HG03354 (cell line): ENCODE data around the gene CRADD.
"Not testable (repeated sequence)": the region's sequence is repeated elsewhere in the genome, so short reads cannot be mapped to it uniquely, and the experiment has no call there.

ENCODE experiments used
- ATAC-seq: cut with Tn5 transposase; IDR thresholded peaks from one replicate; pipeline ENCODE4 v1.9.1; 2021; ENCODE audit warnings: mild to moderate bottlenecking; ENCODE audit not compliant: unreplicated experiment, poor library complexity, severe bottlenecking

CRADD gene

GRCh38 chr12:93704122-93704521 lies 26.9 kb downstream of the CRADD start:
- ATAC-seq: no peak

DNA sequence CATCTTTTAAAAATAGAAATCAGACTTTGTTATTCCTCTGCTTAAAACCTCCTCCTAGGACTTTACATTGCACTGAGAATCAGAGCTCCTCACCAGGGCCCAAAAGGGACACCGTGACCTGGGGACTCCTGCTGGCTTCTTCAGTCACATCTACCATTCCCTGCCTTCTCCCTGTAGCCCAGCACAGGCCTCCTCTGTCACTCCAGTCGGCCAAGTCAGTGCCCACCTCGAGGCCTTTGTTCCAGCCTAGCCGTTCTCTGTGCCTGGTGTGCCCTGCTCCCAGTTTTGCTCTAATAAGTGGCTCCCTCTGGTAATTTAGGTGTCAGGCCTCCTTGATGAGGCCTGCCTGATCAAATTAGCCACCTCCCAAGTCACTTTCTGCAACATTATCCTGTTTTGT lies 27.4 kb downstream of the CRADD start:
- ATAC-seq: no peak

GRCh38 chr12:93705237-93705636 lies 28.1 kb downstream of the CRADD start:
- ATAC-seq: no peak

- no peak for ATAC-seq
These were observed 29.2 kb downstream of the CRADD start for GRCh38 chr12:93706387-93706786.

DNA sequence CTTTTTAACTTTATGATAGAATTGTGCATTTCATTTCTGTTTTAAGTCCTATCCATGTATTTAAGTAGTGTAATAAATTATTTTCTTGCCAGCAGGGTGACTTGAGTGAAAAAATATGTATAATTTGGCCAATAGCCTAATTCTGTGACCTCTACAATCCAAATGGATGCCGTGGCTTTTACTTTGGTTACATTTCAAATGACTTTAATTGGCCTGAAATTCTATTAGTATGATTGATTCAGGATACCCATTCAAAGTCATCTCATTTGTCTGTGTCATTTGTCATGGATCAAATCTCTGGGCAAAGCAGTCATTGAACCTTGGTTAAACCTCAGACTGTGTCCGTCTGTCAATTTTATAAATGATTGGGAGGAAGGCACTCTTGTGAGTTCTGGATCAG lies 29.6 kb downstream of the CRADD start:
- ATAC-seq: no peak

- no peak for ATAC-seq
These were observed 30.7 kb downstream of the CRADD start for GRCh38 chr12:93707836-93708235.

DNA sequence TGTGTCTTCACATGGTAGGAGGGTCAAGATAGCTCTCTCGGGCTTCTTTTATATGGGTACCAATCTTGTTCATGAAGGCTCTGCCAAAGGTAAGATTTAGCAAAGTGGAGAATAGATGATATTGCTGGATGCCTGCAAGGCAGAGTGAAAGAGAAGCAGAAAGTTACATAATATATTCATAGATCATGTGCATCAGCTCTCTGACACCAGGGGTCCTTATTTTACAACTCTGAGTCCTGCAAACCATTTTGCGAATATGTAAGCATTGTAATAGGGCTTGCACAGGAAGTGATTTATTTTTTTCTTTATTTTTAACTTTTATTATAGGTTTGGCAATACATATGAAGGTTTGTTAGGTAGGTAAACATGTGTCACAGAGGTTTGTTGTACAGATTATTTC lies 31.8 kb downstream of the CRADD start:
- ATAC-seq: no peak

DNA sequence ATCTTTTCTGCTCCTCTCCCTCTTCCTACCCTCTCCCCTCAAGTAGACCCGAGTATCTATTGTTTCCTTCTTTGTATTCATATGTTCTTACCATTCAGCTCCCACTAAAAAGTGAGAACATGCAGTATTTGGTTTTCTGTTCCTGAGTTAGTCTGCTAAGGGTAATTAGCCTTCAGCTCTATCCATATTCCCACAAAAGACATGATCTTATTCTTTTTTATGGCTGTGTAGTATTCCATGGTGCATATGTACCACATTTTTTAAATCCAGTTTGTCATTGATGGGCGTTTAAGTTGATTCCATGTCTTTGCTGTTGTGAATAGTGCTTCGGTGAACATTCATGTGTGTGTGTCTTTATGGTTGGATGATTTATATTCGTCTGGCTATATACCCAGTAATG lies 32.2 kb downstream of the CRADD start:
- ATAC-seq: no peak

DNA sequence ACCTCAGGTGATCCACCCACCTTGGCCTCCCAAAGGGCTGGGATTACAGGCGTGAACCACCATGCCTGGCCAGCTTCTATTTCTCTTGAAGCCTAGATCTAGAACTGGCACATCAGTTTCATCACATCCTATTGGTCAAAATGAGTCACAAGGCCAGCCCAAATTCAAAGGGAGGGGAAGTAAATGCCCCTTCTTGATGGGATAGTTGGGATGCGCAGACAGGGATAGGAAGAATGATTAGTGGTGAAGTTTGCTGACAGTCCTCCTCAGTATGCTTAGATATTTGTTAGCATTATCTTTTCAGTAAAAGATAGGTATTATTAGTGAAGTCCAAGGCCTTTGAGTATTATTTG lies 33.4 kb downstream of the CRADD start:
- ATAC-seq: no peak

GRCh38 chr12:93711502-93711901 lies 34.3 kb downstream of the CRADD start:
- ATAC-seq: not testable (repeated sequence)

DNA sequence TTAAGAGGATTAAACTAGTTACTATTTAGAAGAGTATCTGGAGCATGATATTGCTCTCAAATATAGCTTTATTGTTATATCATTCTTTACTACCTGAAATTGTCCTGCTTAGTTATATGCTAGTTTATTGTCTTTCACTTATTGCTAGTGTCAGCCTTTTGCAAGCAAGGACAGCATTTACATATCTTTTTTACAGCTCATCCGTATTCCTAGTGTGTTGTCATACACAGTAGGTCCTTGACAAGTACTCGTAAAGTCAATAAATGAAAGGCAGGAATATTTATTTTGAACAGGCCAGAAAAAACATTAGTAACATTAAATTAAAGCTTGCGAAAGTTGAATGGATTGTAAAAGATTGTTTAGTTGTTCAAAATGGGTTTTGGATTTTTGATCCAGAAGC lies 35.0 kb downstream of the CRADD start:
- ATAC-seq: no peak

GRCh38 chr12:93713060-93713459 lies 35.9 kb downstream of the CRADD start:
- no peak for ATAC-seq

DNA sequence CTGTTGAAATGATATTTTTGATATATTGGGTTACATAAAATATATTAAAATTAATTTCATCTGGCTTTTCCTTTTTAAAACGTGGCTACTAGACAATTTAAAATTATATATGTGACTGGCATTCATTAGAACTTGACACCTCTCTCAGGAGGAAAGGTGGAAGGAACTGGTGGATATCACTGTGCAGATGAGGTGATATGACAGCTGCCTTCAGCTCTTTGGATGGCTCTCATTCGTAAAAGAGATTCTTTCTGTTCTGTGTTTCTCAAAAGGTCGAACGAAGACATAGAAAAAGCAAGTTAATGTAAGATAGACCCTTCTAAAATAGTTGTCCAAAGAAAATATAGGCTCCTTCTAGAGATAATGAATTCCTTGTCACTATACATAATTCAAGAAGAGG lies 36.6 kb downstream of the CRADD start:
- ATAC-seq: no peak

- no peak for ATAC-seq
These were observed 37.2 kb downstream of the CRADD start for GRCh38 chr12:93714382-93714781.

DNA sequence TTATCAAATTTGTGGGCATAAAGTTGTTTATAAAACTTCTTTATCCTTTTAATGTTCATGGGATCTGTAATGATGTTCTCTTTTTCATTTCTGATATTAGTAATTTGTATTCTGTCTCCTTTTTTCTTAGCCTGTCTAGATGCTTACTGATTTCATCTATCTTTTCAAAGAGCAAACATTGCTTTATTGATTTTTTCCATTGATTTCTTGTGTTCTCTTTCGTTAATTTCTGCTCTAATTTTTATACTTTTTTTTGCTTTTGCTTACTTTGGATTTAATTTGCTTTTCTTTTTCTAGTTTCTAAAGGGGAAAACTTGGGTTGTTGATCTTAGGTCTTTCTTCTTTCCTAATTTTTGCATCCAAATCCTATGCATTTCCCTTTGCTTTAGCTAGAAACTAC lies 42.5 kb downstream of the CRADD start:
- ATAC-seq: no peak

DNA sequence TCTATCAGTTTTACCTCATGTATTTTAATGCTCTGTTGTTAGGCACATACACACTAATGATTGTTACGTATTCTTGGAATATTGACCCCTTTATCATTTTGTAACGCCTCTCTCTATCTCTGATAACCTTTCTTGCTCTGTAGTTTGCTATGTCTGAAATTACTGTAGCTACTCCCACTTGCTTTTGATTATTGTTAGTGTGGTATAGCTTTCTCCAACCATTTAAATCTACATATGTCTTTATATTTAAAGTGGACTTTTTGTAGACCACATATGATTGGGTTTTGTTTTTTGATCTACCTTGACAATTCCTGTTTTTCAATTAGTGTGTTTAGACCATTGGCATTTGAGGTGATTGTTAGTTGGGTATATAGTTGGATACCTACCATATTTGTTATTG lies 43.4 kb downstream of the CRADD start:
- ATAC-seq: no peak

GRCh38 chr12:93722179-93722578 lies 45.0 kb downstream of the CRADD start:
- no peak for ATAC-seq

DNA sequence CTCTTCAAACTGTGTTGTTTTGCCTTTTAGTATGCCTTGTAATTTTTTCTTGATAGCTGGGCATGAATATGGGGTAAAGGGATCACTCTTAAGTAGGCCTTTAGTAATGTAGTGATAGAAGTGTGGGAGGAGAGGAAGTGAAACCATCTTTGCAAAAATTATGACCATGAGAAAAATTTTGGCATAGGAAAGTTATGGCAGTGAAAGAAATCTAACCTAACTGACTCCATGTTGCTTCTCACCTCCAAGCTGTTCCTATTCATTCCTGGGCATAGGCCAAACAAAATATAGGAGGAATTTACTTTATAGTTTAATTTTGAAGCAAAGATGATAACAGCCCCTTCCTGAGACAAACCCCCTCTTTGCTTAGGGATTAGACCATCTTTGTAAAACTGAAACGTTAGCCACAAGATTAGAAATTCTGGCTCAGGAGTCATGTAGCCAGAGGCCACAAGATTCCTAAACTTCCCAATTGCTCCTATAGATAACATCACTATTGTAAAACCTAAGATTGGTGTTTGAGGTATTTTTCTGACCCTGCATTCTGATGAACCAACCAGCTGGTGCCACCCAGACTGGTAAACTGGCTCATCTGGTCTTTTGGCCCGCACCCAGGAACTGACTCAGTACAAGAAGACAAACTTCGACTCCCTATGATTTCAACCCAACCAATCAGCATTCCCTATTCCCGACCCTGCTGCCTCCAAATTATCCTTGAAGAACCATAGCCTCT lies 45.8 kb downstream of the CRADD start:
- ATAC-seq: no peak

GRCh38 chr12:93723568-93723930 lies 46.4 kb downstream of the CRADD start:
- no peak for ATAC-seq

DNA sequence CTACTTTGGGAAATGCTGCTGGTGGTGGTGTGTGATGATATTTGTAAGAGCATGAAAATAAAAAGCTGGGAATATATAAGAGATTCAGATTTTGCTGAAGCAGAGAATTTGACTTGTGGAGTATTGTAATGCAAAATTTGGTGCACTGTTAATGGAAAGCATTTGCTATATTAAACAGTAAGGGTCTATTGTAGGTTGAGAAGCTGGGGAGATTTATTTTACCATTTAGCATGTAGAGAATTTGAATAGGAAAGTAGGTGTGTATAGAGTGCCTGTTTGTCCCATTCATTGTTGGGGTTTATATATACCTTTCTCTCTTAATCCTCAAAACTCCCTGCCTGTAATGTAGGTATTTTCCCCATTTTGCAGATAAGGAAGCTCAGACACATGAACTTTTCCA lies 48.4 kb downstream of the CRADD start:
- ATAC-seq: no peak

GRCh38 chr12:93727195-93727811 lies 50.1 kb downstream of the CRADD start:
- peak; percentile 73 for ATAC-seq

DNA sequence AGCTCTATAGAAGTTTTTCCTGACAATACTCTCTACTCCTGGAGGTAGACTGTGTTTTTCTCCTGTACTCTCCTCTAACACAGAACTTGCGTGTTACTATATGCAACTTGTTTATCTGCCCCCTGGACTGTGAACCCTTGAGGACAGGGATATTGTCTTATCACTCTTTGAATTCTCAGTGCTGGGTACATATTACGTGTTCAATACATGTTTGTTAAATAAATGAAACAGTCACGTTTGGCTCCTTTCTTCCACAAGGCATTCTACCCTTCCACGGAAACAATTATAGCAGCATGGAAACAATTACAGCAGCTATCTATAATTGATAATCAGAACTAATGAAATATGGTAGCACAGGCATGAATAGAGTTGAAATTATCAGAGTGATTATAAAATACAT lies 50.7 kb downstream of the CRADD start:
- ATAC-seq: no peak
